ENCODE results near the gene ANAPC5. TPM values are rescaled to one million over a fixed set of nuclear protein-coding genes. Genes with fewer than 3 reads are reported as not detected.

The ANAPC5 gene
- total RNA-seq, 1 donor from 2014 or later = 111 TPM

- Mint-ChIP-seq H3K27ac (ENCODE audit: unreplicated experiment) (no peak overlapping the region), H3K9me3 (no peaks in the 10 kb centered on the region), H3K36me3 (ENCODE audit: low read depth) (peaks cover 4% of the 10 kb centered on the region), H3K27me3 (ENCODE audit: low read depth) (no peaks in the 10 kb centered on the region), H3K4me1 (peaks cover 11% of the 10 kb centered on the region), H3K4me3 (peak overlapping the region; percentile 69)
- no peak for DNase-seq (ENCODE audit: low read depth, low spot score)
- TF ChIP-seq CTCF (conservative IDR thresholded peaks at IDR 0.05) = no peak
These were observed 58.6 kb downstream of the ANAPC5 start for GRCh38 chr12:121293603-121294002.

- no peaks in the 10 kb centered on the region for H3K9me3 Mint-ChIP-seq
- no peak overlapping the region for H3K27ac Mint-ChIP-seq (ENCODE audit: unreplicated experiment)
- no peak for DNase-seq (ENCODE audit: low read depth, low spot score)
- peaks cover 4% of the 10 kb centered on the region for H3K36me3 Mint-ChIP-seq (ENCODE audit: low read depth)
- H3K4me3 Mint-ChIP-seq = no peak overlapping the region
- no peak for TF ChIP-seq CTCF (conservative IDR thresholded peaks at IDR 0.05)
- peaks cover 4% of the 10 kb centered on the region for H3K4me1 Mint-ChIP-seq
- no peaks in the 10 kb centered on the region for H3K27me3 Mint-ChIP-seq (ENCODE audit: low read depth)
These were observed 61.8 kb downstream of the ANAPC5 start for GRCh38 chr12:121290410-121290809.

GRCh38 chr12:121289962-121290361, 62.2 kb downstream of the ANAPC5 start:
- no peak for DNase-seq (ENCODE audit: low read depth, low spot score)
- Mint-ChIP-seq H3K27ac (ENCODE audit: unreplicated experiment) (no peak overlapping the region), H3K4me1 (no peaks in the 10 kb centered on the region), H3K4me3 (no peak overlapping the region), H3K27me3 (ENCODE audit: low read depth) (no peaks in the 10 kb centered on the region), H3K36me3 (ENCODE audit: low read depth) (peaks cover 4% of the 10 kb centered on the region), H3K9me3 (no peaks in the 10 kb centered on the region)
- TF ChIP-seq CTCF (conservative IDR thresholded peaks at IDR 0.05) = no peak

- Mint-ChIP-seq H3K36me3 (ENCODE audit: low read depth) (peaks cover 4% of the 10 kb centered on the region), H3K27ac (ENCODE audit: unreplicated experiment) (no peak overlapping the region), H3K4me1 (no peaks in the 10 kb centered on the region), H3K9me3 (no peaks in the 10 kb centered on the region), H3K27me3 (ENCODE audit: low read depth) (no peaks in the 10 kb centered on the region), H3K4me3 (no peak overlapping the region)
- TF ChIP-seq CTCF (conservative IDR thresholded peaks at IDR 0.05) = no peak
- no peak for DNase-seq (ENCODE audit: low read depth, low spot score)
These were observed 63.2 kb downstream of the ANAPC5 start for GRCh38 chr12:121288986-121289385.

GRCh38 chr12:121288158-121288845, 63.9 kb downstream of the ANAPC5 start:
- TF ChIP-seq CTCF (conservative IDR thresholded peaks at IDR 0.05) = no peak
- no peaks in the 10 kb centered on the region for H3K9me3 Mint-ChIP-seq
- no peak for DNase-seq (ENCODE audit: low read depth, low spot score)
- H3K4me3 Mint-ChIP-seq = no peak overlapping the region
- no peaks in the 10 kb centered on the region for H3K27me3 Mint-ChIP-seq (ENCODE audit: low read depth)
- H3K4me1 Mint-ChIP-seq = no peaks in the 10 kb centered on the region
- H3K27ac Mint-ChIP-seq (ENCODE audit: unreplicated experiment) = peak overlapping the region; percentile 75
- peaks cover 4% of the 10 kb centered on the region for H3K36me3 Mint-ChIP-seq (ENCODE audit: low read depth)

Data from neural crest cell (in vitro differentiated cells).